AG09309 (cell line): Measurements from ENCODE around the gene LAMP1.

Experiments
- DNase-seq: peaks from one replicate; pipeline ENCODE4 v3.0.0-alpha.2; 2010; ENCODE audit warnings: low read depth
- H3K4me3 ChIP-seq: 2 replicates; pipeline ENCODE4 v1.5.1; 2011; ENCODE audit warnings: mild to moderate bottlenecking, low read depth, low read length, moderate library complexity; ENCODE audit not compliant: control insufficient read depth
- CTCF ChIP-seq: IDR thresholded peaks from 2 replicates; pipeline ENCODE4 v1.5.1; 2011; ENCODE audit warnings: mild to moderate bottlenecking, low read depth, low read length, inconsistent platforms; ENCODE audit not compliant: insufficient read depth, control insufficient read depth; ENCODE audit errors: missing control alignments

The LAMP1 gene

GRCh38 chr13:113297370-113298042 is 467 bp downstream of the LAMP1 start:
- DNase-seq, result no peak
- H3K4me3 ChIP-seq, result peak overlapping the region; percentile 94
- no peak for TF ChIP-seq CTCF

GRCh38 chr13:113298043-113298945 is 1.3 kb downstream of the LAMP1 start:
- H3K4me3 ChIP-seq, result peak overlapping the region; percentile 94
- no peak for TF ChIP-seq CTCF
- DNase-seq, result no peak

- TF ChIP-seq CTCF, result no peak
- no peak overlapping the region for H3K4me3 ChIP-seq
- no peak for DNase-seq
Observed at GRCh38 chr13:113299951-113300350, 2.9 kb downstream of the LAMP1 start.

GRCh38 chr13:113302986-113303385 is 5.9 kb downstream of the LAMP1 start:
- no peak for TF ChIP-seq CTCF
- no peak overlapping the region for H3K4me3 ChIP-seq
- DNase-seq, result no peak

- H3K4me3 ChIP-seq, result no peak overlapping the region
- TF ChIP-seq CTCF, result no peak
- no peak for DNase-seq
Observed at GRCh38 chr13:113304121-113304520, 7.1 kb downstream of the LAMP1 start.

GRCh38 chr13:113305208-113305607 is 8.2 kb downstream of the LAMP1 start:
- no peak for TF ChIP-seq CTCF
- H3K4me3 ChIP-seq, result no peak overlapping the region
- peak; percentile 23 for DNase-seq
